Ishikawa (cell line): ENCODE results near the gene NHSL2.

Experiments used
- CEBPB ChIP-seq: IDR thresholded peaks from 2 replicates; pipeline ENCODE4 v1.6.1; 2012
- CREB1 ChIP-seq: IDR thresholded peaks from 2 replicates; pipeline ENCODE4 v1.6.1; 2012; ENCODE audit warnings: low read depth
- EGR1 ChIP-seq: IDR thresholded peaks from 2 replicates; pipeline ENCODE4 v1.6.1; 2012
- EP300 ChIP-seq: IDR thresholded peaks from 2 replicates; pipeline ENCODE4 v1.6.1; 2012; ENCODE audit warnings: borderline replicate concordance
- FOXM1 ChIP-seq: IDR thresholded peaks from 2 replicates; pipeline ENCODE4 v1.6.1; 2012; ENCODE audit warnings: low read depth, borderline replicate concordance
- NFIC ChIP-seq: IDR thresholded peaks from 2 replicates; pipeline ENCODE4 v1.6.1; 2012
- RAD21 ChIP-seq: IDR thresholded peaks from 2 replicates; pipeline ENCODE4 v1.6.1; 2012; ENCODE audit warnings: low read depth
- TAF1 ChIP-seq: IDR thresholded peaks from 2 replicates; pipeline ENCODE4 v1.6.1; 2012; ENCODE audit warnings: low read depth, mild to moderate bottlenecking
- TCF12 ChIP-seq: IDR thresholded peaks from 2 replicates; pipeline ENCODE4 v1.6.1; 2012; ENCODE audit warnings: low read depth
- TEAD4 ChIP-seq: IDR thresholded peaks from 2 replicates; pipeline ENCODE4 v1.6.1; 2012
- YY1 ChIP-seq: IDR thresholded peaks from 2 replicates; pipeline ENCODE4 v1.6.1; 2012; ENCODE audit warnings: low read depth
- ZBTB7A ChIP-seq: IDR thresholded peaks from 2 replicates; pipeline ENCODE4 v1.6.1; 2012; ENCODE audit warnings: low read depth
- TF ChIP-seq, protein P1 (sequence below): IDR thresholded peaks from 2 replicates; pipeline ENCODE4 v1.6.1; 2012; ENCODE audit warnings: low read depth, mild to moderate bottlenecking
- TF ChIP-seq, protein P2 (sequence below): IDR thresholded peaks from 2 replicates; pipeline ENCODE4 v1.6.1; 2012
- TF ChIP-seq, protein P3 (sequence below): IDR thresholded peaks from 2 replicates; pipeline ENCODE4 v1.6.1; 2012

The NHSL2 gene

DNA sequence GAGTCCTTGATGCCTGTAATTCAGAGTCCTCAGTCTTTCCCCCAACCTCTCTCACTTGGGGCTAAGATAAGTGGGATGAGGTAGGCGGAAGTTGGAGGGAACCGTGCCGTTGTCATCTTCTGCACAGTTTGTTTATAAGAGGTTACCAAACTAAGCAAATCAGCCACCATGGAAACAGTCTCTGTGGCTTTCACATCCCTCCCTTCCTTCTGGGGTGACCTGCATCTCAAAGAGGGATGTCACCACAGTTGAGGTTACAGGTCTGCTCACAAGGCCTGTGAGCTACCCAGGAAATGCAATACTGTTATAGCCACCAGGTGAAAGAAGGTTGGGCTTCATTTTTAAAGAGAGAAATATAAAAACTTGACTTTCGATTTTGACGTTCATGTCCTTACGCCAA lies 194.8 kb downstream of the NHSL2 start:
- TF ChIP-seq FOXM1 = no peak
- TF ChIP-seq EP300 = no peak
- no peak for TF ChIP-seq TAF1
- TF ChIP-seq, protein P1, sequence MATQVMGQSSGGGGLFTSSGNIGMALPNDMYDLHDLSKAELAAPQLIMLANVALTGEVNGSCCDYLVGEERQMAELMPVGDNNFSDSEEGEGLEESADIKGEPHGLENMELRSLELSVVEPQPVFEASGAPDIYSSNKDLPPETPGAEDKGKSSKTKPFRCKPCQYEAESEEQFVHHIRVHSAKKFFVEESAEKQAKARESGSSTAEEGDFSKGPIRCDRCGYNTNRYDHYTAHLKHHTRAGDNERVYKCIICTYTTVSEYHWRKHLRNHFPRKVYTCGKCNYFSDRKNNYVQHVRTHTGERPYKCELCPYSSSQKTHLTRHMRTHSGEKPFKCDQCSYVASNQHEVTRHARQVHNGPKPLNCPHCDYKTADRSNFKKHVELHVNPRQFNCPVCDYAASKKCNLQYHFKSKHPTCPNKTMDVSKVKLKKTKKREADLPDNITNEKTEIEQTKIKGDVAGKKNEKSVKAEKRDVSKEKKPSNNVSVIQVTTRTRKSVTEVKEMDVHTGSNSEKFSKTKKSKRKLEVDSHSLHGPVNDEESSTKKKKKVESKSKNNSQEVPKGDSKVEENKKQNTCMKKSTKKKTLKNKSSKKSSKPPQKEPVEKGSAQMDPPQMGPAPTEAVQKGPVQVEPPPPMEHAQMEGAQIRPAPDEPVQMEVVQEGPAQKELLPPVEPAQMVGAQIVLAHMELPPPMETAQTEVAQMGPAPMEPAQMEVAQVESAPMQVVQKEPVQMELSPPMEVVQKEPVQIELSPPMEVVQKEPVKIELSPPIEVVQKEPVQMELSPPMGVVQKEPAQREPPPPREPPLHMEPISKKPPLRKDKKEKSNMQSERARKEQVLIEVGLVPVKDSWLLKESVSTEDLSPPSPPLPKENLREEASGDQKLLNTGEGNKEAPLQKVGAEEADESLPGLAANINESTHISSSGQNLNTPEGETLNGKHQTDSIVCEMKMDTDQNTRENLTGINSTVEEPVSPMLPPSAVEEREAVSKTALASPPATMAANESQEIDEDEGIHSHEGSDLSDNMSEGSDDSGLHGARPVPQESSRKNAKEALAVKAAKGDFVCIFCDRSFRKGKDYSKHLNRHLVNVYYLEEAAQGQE = no peak
- TF ChIP-seq EGR1 = no peak

DNA sequence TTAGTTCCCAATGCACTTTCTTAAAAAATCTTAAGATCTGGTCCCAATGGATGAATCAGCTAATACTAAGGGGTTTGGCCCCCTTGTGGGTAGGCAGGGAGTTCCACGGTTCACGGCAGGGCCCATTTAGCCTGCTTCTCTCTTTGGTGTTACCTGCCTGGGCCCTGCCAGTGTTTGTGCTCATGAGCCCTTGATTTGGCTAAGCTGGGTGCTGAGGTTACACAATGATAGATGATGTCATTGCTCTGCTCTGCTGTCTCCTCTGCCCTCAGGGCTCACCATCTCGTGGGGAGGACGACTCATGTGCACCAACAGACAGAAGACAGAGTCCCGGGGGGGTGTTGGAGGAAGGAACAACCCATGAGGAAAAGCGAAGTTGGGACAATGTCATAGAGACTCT lies 196.7 kb downstream of the NHSL2 start:
- TF ChIP-seq YY1 (no peak), EGR1 (no peak), FOXM1 (no peak), RAD21 (no peak), TAF1 (no peak), NFIC (no peak), CEBPB (no peak)
- TF ChIP-seq, protein P2, sequence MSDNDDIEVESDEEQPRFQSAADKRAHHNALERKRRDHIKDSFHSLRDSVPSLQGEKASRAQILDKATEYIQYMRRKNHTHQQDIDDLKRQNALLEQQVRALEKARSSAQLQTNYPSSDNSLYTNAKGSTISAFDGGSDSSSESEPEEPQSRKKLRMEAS = no peak

DNA sequence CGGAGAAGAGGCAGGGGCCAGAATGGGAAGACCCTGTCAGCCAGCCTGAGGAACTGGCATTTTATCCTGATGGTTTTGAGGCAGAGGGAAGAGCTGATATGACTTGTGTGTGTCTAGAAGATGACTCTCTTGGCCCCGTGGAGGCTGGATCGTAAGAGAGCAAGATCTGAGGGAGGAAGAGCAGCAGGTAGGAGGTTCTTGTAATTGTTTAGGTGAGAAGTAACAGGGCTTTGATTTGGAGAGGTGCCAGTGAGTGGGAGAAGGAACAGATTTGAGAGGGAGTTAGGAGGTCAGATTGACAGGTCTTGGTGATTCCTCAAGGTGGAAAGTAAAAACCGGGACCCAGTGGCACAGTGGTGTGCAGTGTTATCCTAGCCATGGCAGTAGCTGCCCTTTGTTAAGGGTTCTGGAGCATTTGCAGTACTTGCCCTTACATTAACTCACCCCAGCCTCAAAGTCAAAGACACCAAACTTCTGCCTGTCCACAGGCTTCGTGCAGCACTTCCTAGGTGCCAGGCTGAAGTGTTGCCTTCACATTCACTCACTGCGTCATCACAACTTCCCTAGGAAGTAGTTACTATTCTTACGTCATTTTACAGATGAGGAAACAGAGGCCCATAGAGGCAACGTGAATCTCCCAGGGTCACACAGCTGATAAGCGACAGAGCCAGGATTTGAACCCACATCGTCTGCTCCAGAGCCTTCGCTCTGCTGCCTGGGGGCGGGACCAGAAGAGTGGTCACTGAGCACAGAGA lies 197.4 kb downstream of the NHSL2 start:
- TF ChIP-seq EGR1 (no peak), NFIC (no peak), FOXM1 (no peak), RAD21 (no peak), CREB1 (no peak), TCF12 (no peak), TEAD4 (no peak), ZBTB7A (no peak), TAF1 (no peak)
- TF ChIP-seq, protein P2 = no peak
- TF ChIP-seq, protein P3, sequence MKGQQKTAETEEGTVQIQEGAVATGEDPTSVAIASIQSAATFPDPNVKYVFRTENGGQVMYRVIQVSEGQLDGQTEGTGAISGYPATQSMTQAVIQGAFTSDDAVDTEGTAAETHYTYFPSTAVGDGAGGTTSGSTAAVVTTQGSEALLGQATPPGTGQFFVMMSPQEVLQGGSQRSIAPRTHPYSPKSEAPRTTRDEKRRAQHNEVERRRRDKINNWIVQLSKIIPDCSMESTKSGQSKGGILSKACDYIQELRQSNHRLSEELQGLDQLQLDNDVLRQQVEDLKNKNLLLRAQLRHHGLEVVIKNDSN = no peak
- TF ChIP-seq, protein P1 = no peak

DNA sequence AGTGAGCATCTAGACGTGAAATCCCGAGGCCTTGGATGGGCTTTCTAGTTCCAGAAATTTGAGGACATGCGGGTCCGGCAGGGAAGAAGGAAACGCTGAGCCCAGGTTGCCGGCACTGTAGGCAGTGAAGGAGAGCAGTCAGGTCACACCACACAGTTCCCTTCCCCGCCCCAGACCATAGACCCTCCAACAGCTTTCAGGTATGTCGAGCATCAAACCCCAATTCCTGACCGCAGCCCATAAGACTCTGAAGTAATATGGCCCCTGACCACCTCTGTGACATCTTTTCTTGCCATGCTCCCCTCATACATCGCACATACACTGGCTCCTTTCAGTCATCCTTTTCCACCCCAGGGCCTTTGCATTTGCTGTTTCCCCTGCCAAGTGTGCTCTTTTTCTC lies 198.0 kb downstream of the NHSL2 start:
- TF ChIP-seq CREB1 = no peak

DNA sequence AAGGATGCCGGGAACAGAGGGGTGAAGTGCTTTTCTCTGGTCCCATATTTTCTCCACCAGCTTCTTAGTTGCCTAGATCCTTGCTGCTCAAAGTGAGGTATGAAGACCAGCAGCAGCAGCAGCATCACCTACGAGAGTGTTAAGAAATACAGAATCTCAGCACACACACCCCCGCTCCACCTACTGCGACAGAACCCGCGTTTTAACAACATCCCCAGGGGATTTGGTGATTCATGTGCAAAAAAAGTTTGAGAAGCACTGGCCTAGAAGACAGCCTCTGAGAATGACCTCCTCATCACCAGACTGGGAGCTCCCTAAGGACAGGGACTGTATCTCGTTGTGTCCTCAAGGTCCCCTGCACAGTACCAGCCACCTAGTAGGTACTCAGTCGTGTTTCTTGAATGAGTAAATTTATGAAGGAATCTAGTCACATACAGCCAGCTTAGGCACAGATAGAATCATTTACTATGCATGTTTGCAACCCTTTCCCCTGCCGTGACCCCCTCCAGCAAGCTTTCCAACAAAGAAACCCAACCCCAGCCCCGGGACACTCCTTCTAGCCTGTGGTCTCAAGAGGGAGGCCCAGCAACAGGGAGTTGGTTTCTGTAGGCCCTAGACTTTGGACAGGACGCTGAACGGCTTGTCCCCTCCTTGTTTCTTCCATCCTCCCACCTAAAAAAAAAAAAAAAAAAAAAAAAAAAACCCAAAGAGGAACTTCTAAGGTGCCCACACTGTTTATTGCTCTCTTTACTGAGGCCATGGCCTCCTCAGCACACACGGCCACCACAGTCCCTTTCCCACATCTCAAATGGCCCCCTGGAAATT lies 199.6 kb downstream of the NHSL2 start:
- TF ChIP-seq, protein P3 = no peak
- TF ChIP-seq RAD21 = no peak
- TF ChIP-seq YY1 = no peak
- TF ChIP-seq FOXM1 = no peak
- no peak for TF ChIP-seq TCF12
- TF ChIP-seq TEAD4 = no peak
- TF ChIP-seq CREB1 = no peak
- no peak for TF ChIP-seq CEBPB
- TF ChIP-seq, protein P1 = no peak
- TF ChIP-seq, protein P2 = no peak
- TF ChIP-seq NFIC = no peak
- TF ChIP-seq EGR1 = no peak
- no peak for TF ChIP-seq EP300
- no peak for TF ChIP-seq ZBTB7A
- TF ChIP-seq TAF1 = no peak
